Keratinocyte (primary cell): ENCODE measurements around the gene PARD6G. TPM values are rescaled to one million over a fixed set of nuclear protein-coding genes. Genes with fewer than 3 reads are reported as not detected.

Source experiments
- DNase-seq: peaks from one replicate; pipeline ENCODE4 v3.0.0-alpha.2; 2011; ENCODE audit warnings: low read depth, missing footprints, low spot score
- FAIRE-seq: peaks from 2 replicates; lab custom pipeline; 2011; peaks lifted over from hg19 to GRCh38; lab: Jason Lieb, UNC
- H2AFZ ChIP-seq: 2 replicates; pipeline ENCODE4 v1.6.0; 2012; ENCODE audit warnings: low read length, control low read depth, inconsistent platforms; ENCODE audit not compliant: control insufficient read depth
- H3K27ac ChIP-seq: 2 replicates; pipeline ENCODE4 v1.5.1; 2011; ENCODE audit warnings: low read length; ENCODE audit not compliant: control insufficient read depth, insufficient read depth
- H3K27me3 ChIP-seq: 3 replicates; pipeline ENCODE4 v1.6.0; 2011; ENCODE audit warnings: low read length; ENCODE audit not compliant: control insufficient read depth, insufficient read depth; ENCODE audit errors: extremely low read depth
- H3K36me3 ChIP-seq, 2 experiments: 2 replicates in 1 of 2; 3 replicates in 1 of 2; pipeline ENCODE4 v1.5.1; 2011; ENCODE audit warnings: low read length in 2 of 2, mild to moderate bottlenecking in 1 of 2; ENCODE audit not compliant: control insufficient read depth in 2 of 2, insufficient read depth in 2 of 2; ENCODE audit errors: extremely low read depth in 1 of 2
- H3K4me1 ChIP-seq: 3 replicates; pipeline ENCODE4 v1.5.1; 2011; ENCODE audit warnings: low read length; ENCODE audit not compliant: control insufficient read depth, insufficient read depth; ENCODE audit errors: extremely low read depth
- H3K4me2 ChIP-seq: 3 replicates; pipeline ENCODE4 v1.6.0; 2011; ENCODE audit warnings: low read depth, low read length; ENCODE audit not compliant: control insufficient read depth, insufficient read depth; ENCODE audit errors: extremely low read depth
- H3K4me3 ChIP-seq, 3 experiments: fragments of 200-600 bp in 1 of 3; sonication (generic) in 1 of 3; 2 replicates in 2 of 3; 3 replicates in 1 of 3; pipeline ENCODE4 v1.5.1; 2011 to 2016; ENCODE audit warnings: low read length in 3 of 3, mild to moderate bottlenecking in 3 of 3, control low read depth in 2 of 3, inconsistent platforms in 1 of 3, low read depth in 1 of 3, mixed read lengths in 1 of 3, mixed run types in 1 of 3, moderate library complexity in 1 of 3; ENCODE audit not compliant: control insufficient read depth in 2 of 3, insufficient read depth in 2 of 3; ENCODE audit errors: extremely low read depth in 1 of 3
- H3K79me2 ChIP-seq: 2 replicates; pipeline ENCODE4 v1.6.0; 2012; ENCODE audit warnings: low read length; ENCODE audit not compliant: control insufficient read depth, insufficient read depth
- H3K9ac ChIP-seq: 3 replicates; pipeline ENCODE4 v1.6.0; 2011; ENCODE audit warnings: low read length; ENCODE audit not compliant: control insufficient read depth, insufficient read depth; ENCODE audit errors: extremely low read depth
- H3K9me1 ChIP-seq: 3 replicates; pipeline ENCODE4 v1.6.0; 2011; ENCODE audit warnings: low read length; ENCODE audit not compliant: control insufficient read depth, insufficient read depth; ENCODE audit errors: extremely low read depth
- H3K9me3 ChIP-seq: 2 replicates; pipeline ENCODE4 v1.5.1; 2012; ENCODE audit warnings: low read depth, low read length; ENCODE audit not compliant: control insufficient read depth
- H4K20me1 ChIP-seq: 3 replicates; pipeline ENCODE4 v1.6.0; 2011; ENCODE audit warnings: low read length; ENCODE audit not compliant: control insufficient read depth, insufficient read depth; ENCODE audit errors: extremely low read depth
- CTCF ChIP-seq, 3 experiments: IDR thresholded peaks in 1 of 3; conservative IDR thresholded peaks in 1 of 3; optimal IDR thresholded peaks in 1 of 3; 2 replicates in 2 of 3; 3 replicates in 1 of 3; pipeline versions ENCODE3 to v1.5.1; 2011; ENCODE audit warnings: low read length in 3 of 3, mild to moderate bottlenecking in 3 of 3, moderate library complexity in 2 of 3, control low read depth in 1 of 3, inconsistent platforms in 1 of 3; ENCODE audit not compliant: insufficient read depth in 2 of 3; ENCODE audit errors: extremely low read depth in 1 of 3
- EZH2 ChIP-seq: IDR thresholded peaks from one replicate; pipeline ENCODE4 v1.6.1; 2012; ENCODE audit warnings: inconsistent platforms, mild to moderate bottlenecking, low read length, moderate library complexity
- dilution Hi-C: fragments of 300-500 bp; cut with MboI; formaldehyde crosslinking; loops from one replicate; pipeline ENCODE4 v1.7.0; 2020; ENCODE audit warnings: low sequenced_read_pairs; ENCODE audit not compliant: extremely low pct_ligation_motif_present
- polyA plus RNA-seq, 5 experiments: library from polyadenylated mRNA; depleted of rRNA in 3 of 5; stranded (reverse) in 3 of 5; stranded (forward) in 1 of 5; unstranded in 1 of 5; fragments of >200 nt; gene quantifications; 1 replicate in 1 of 5; 2 replicates in 3 of 5; 3 replicates in 1 of 5; pipeline versions ENCODE4 v1.2.1 to v1.2.3, GENCODE V29; 2011 to 2012; ENCODE audit warnings: missing spikeins in 2 of 5, low read depth in 1 of 5, low replicate concordance in 1 of 5

The PARD6G gene
- polyA plus RNA-seq, 1 donor (not counting 4 experiments of a cell fraction or from before 2014, with no cell fraction given): 21.3 TPM

GRCh38 chr18:80149667-80150066 is 97.6 kb downstream of the PARD6G start:
- Histone ChIP-seq H4K20me1 (no peaks in the 10 kb centered on the region), H3K9me1 (peaks cover 2% of the 10 kb centered on the region), H3K27ac (no peak overlapping the region), H2AFZ (no peak overlapping the region), H3K4me1 (peaks cover 13% of the 10 kb centered on the region), H3K36me3 (peaks cover 3 to 12% of the 10 kb centered on the region in 2 experiments), H3K9me3 (no peaks in the 10 kb centered on the region), H3K27me3 (no peaks in the 10 kb centered on the region), H3K4me2 (no peak overlapping the region), H3K79me2 (no peaks in the 10 kb centered on the region), H3K9ac (no peak overlapping the region), H3K4me3 (no peak overlapping the region)
- dilution Hi-C loops: no loop called here
- TF ChIP-seq EZH2 (no peak), CTCF (optimal IDR thresholded peaks at IDR 0.05 in 1 of 3, IDR thresholded peaks at IDR 0.05 in 1 of 3, conservative IDR thresholded peaks at IDR 0.05 in 1 of 3; ENCODE audit: extremely low read depth in 1 of 3, insufficient read depth in 2 of 3, low read length in 3 of 3) (no peak)
- DNase-seq (no peak), FAIRE-seq (no peak)

- no peaks in the 10 kb centered on the region for H3K9me3 ChIP-seq
- peaks cover 2% of the 10 kb centered on the region for H3K9me1 ChIP-seq
- H3K27me3 ChIP-seq: no peaks in the 10 kb centered on the region
- DNase-seq (no peak), FAIRE-seq (no peak)
- dilution Hi-C loops: no loop called here
- no peaks in the 10 kb centered on the region for H4K20me1 ChIP-seq
- H3K4me3 ChIP-seq: peak overlapping the region; percentile 39 to 58 (median 56)
- H3K9ac ChIP-seq: peak overlapping the region; percentile 15
- H3K4me1 ChIP-seq: peaks cover 13% of the 10 kb centered on the region
- H2AFZ ChIP-seq: no peak overlapping the region
- H3K4me2 ChIP-seq: peak overlapping the region; percentile 77
- TF ChIP-seq CTCF (optimal IDR thresholded peaks at IDR 0.05 in 1 of 3, IDR thresholded peaks at IDR 0.05 in 1 of 3, conservative IDR thresholded peaks at IDR 0.05 in 1 of 3; ENCODE audit: extremely low read depth in 1 of 3, insufficient read depth in 2 of 3, low read length in 3 of 3) (no peak), EZH2 (no peak)
- no peaks in the 10 kb centered on the region for H3K79me2 ChIP-seq
- peaks cover 3 to 12% of the 10 kb centered on the region in 2 experiments for H3K36me3 ChIP-seq
- peak overlapping the region; percentile 13 for H3K27ac ChIP-seq
Observed at GRCh38 chr18:80148326-80149199, 98.8 kb downstream of the PARD6G start.
